Tibial nerve (tissue), 4 donors: Measurements from ENCODE around the gene SCN9A.

Source experiments
- CTCF ChIP-seq, 5 experiments: fragments of 200-600 bp in 3 of 5; fragments of 450-650 bp in 2 of 5; sonication (generic) in 3 of 5; IDR thresholded peaks; one replicate each; pipeline ENCODE4 v1.5.1; 2016 to 2019; ENCODE audit warnings: antibody characterized with exemption in 5 of 5, mild to moderate bottlenecking in 3 of 5, moderate library complexity in 2 of 5
- EP300 ChIP-seq, 2 donors: sonication (generic); formaldehyde crosslinking; IDR thresholded peaks; one replicate each; pipeline ENCODE4 v1.6.1; 2017; ENCODE audit warnings: antibody characterized with exemption in 2 of 2, mild to moderate bottlenecking in 1 of 2
- POLR2A ChIP-seq, 2 donors: fragments of 450-650 bp; IDR thresholded peaks; one replicate each; pipeline ENCODE4 v1.6.1; 2017; ENCODE audit warnings: antibody characterized with exemption in 2 of 2, mild to moderate bottlenecking in 2 of 2, moderate library complexity in 2 of 2

- TF ChIP-seq CTCF (IDR thresholded peaks at IDR 0.05) (no peak), EP300 (IDR thresholded peaks at IDR 0.05) (no peak), POLR2A (IDR thresholded peaks at IDR 0.05) (no peak)
Observed at GRCh38 chr2:166373539-166373938, 2.2 kb downstream of the SCN9A start.
